T-helper 17 cell (primary cell): Measurements from ENCODE around the gene EIF1AX. TPM values are rescaled to one million over a fixed set of nuclear protein-coding genes. Genes with fewer than 3 reads are reported as not detected.
"Not testable (repeated sequence)": the region's sequence is repeated elsewhere in the genome, so short reads cannot be mapped to it uniquely, and the experiment has no call there.

Experiments
- ATAC-seq: fragments of 150-1000 bp; cut with Tn5 transposase; 2 replicates; pipeline ENCODE4 v1.10.0; 2021; ENCODE audit warnings: mild to moderate bottlenecking, moderate library complexity
- DNase-seq, 3 donors: peaks; one replicate each; pipeline versions ENCODE4 v3.0.0 to v3.0.0-alpha.2; 2020 to 2021
- H3K9me3 ChIP-seq: one replicate; pipeline ENCODE4 v1.7.0; 2013; ENCODE audit warnings: low read length, mild to moderate bottlenecking; ENCODE audit not compliant: control insufficient read depth, poor library complexity, severe bottlenecking
- H3K27ac Mint-ChIP-seq: one replicate; pipeline ENCODE4 v1.8.0; 2022; ENCODE audit warnings: mild to moderate bottlenecking, moderate library complexity, mixed read lengths
- H3K27me3 Mint-ChIP-seq: one replicate; pipeline ENCODE4 v1.8.0; 2022; ENCODE audit warnings: mixed read lengths
- H3K36me3 Mint-ChIP-seq: one replicate; pipeline ENCODE4 v1.8.0; 2022; ENCODE audit warnings: low read depth, mixed read lengths
- H3K4me1 Mint-ChIP-seq: one replicate; pipeline ENCODE4 v1.8.0; 2022; ENCODE audit warnings: mild to moderate bottlenecking, mixed read lengths
- H3K4me3 Mint-ChIP-seq: one replicate; pipeline ENCODE4 v1.8.0; 2022; ENCODE audit warnings: mild to moderate bottlenecking, moderate library complexity, mixed read lengths
- total RNA-seq, 4 donors: library from RNA in 2 of 4; stranded (reverse) in 2 of 4; gene quantifications; one replicate each; pipeline ENCODE4 v1.2.3 and lab custom pipeline; 2022 to 2026

The EIF1AX gene
- total RNA-seq, 2 donors from 2014 or later, result 34.3 to 36.5 TPM

- H3K4me1 Mint-ChIP-seq, result peaks cover 11% of the 10 kb centered on the region
- no peak overlapping the region for H3K27ac Mint-ChIP-seq
- H3K9me3 ChIP-seq, result no peaks in the 10 kb centered on the region
- H3K36me3 Mint-ChIP-seq, result no peaks in the 10 kb centered on the region
- ATAC-seq (no peak), DNase-seq (no peak)
- H3K27me3 Mint-ChIP-seq, result no peaks in the 10 kb centered on the region
- H3K4me3 Mint-ChIP-seq, result no peak overlapping the region
Observed at GRCh38 chrX:20143561-20143960, 1.9 kb upstream of the EIF1AX start.

DNA sequence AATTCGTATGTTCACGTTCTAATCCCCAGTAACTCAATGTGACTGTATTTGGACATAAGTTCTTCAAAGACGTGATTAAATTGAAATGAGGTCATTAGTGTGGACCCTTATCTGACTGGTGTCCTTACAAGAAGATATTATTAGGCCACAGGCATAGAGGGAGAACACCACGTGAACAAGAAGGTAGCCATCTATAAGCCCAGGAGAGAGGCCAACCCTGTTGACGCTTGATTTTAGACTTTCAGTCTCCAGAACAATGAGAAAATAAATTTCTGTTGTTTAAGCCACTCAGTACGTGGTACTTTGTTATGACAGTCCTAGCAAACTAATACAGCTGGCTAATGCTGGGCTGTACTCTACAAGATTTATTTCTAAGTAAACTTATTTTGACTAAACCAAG is 1.5 kb upstream of the EIF1AX start:
- H3K36me3 Mint-ChIP-seq, result no peaks in the 10 kb centered on the region
- ATAC-seq (no peak), DNase-seq (no peak)
- H3K4me3 Mint-ChIP-seq, result peak overlapping the region; percentile 43
- H3K9me3 ChIP-seq, result no peaks in the 10 kb centered on the region
- peaks cover 11% of the 10 kb centered on the region for H3K4me1 Mint-ChIP-seq
- H3K27ac Mint-ChIP-seq, result peak overlapping the region; percentile 34
- H3K27me3 Mint-ChIP-seq, result no peaks in the 10 kb centered on the region

- peak overlapping the region; percentile 87 for H3K27ac Mint-ChIP-seq
- H3K9me3 ChIP-seq, result no peaks in the 10 kb centered on the region
- ATAC-seq, result no peak
- no peaks in the 10 kb centered on the region for H3K27me3 Mint-ChIP-seq
- H3K36me3 Mint-ChIP-seq, result no peaks in the 10 kb centered on the region
- peak overlapping the region; percentile 86 for H3K4me3 Mint-ChIP-seq
- no peak for DNase-seq
- peaks cover 20% of the 10 kb centered on the region for H3K4me1 Mint-ChIP-seq
Observed at GRCh38 chrX:20140420-20140819, 1.2 kb downstream of the EIF1AX start.

GRCh38 chrX:20139966-20140365 is 1.7 kb downstream of the EIF1AX start:
- H3K4me1 Mint-ChIP-seq, result peaks cover 19% of the 10 kb centered on the region
- ATAC-seq (no peak), DNase-seq (no peak)
- no peaks in the 10 kb centered on the region for H3K36me3 Mint-ChIP-seq
- H3K4me3 Mint-ChIP-seq, result peak overlapping the region; percentile 86
- no peaks in the 10 kb centered on the region for H3K27me3 Mint-ChIP-seq
- H3K9me3 ChIP-seq, result no peaks in the 10 kb centered on the region
- H3K27ac Mint-ChIP-seq, result peak overlapping the region; percentile 87

GRCh38 chrX:20135944-20136343 is 5.7 kb downstream of the EIF1AX start:
- H3K4me3 Mint-ChIP-seq, result no peak overlapping the region
- ATAC-seq (no peak), DNase-seq (no peak)
- H3K9me3 ChIP-seq, result no peaks in the 10 kb centered on the region
- no peaks in the 10 kb centered on the region for H3K36me3 Mint-ChIP-seq
- H3K27me3 Mint-ChIP-seq, result no peaks in the 10 kb centered on the region
- H3K27ac Mint-ChIP-seq, result peak overlapping the region; percentile 84
- peaks cover 17% of the 10 kb centered on the region for H3K4me1 Mint-ChIP-seq

DNA sequence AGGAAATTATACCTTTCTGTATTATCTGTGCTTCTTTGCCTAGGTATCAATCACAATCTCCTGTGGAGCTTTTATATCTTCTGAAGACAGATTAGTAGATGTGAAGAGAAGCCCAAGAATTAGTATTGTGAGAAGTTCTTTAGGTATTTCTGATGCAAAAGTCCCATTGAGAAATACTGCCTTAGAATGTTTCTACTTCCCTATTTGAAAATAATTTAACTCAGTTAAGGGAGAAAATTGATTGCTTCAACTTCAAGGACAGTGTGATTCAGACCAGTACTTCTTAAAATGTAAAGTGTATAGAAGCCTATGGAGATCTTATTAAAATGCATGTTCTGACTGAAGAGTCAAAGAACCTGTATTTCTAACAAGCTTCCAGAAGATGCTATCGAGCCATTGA is 9.0 kb downstream of the EIF1AX start:
- ATAC-seq (no peak), DNase-seq (no peak)
- H3K27ac Mint-ChIP-seq, result no peak overlapping the region
- H3K27me3 Mint-ChIP-seq, result no peaks in the 10 kb centered on the region
- H3K36me3 Mint-ChIP-seq, result no peaks in the 10 kb centered on the region
- no peak overlapping the region for H3K4me3 Mint-ChIP-seq
- no peaks in the 10 kb centered on the region for H3K9me3 ChIP-seq
- H3K4me1 Mint-ChIP-seq, result peaks cover 9% of the 10 kb centered on the region

- H3K27ac Mint-ChIP-seq, result no peak overlapping the region
- no peaks in the 10 kb centered on the region for H3K27me3 Mint-ChIP-seq
- H3K4me3 Mint-ChIP-seq, result no peak overlapping the region
- H3K9me3 ChIP-seq, result no peaks in the 10 kb centered on the region
- DNase-seq (no peak), ATAC-seq (no peak)
- no peaks in the 10 kb centered on the region for H3K36me3 Mint-ChIP-seq
- H3K4me1 Mint-ChIP-seq, result no peaks in the 10 kb centered on the region
Observed at GRCh38 chrX:20130357-20130756, 11.3 kb downstream of the EIF1AX start.

DNA sequence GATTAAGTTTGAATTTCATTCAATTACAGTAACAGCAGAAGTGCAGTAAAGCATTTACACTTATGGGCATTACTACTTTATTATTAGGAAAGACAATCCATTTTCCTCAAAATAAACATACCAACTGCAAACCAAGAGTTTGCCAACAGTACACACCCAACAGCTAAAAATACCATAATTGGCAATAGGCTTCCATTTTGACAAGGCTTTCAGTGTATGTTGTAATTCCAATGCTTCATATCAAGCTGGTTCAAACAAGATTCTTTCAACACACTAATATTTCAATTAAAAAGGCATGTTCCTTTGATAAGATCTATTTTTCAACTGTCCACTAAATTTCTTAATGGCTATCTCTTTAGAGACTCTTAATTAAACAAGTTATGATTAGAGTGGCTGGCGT is 12.1 kb downstream of the EIF1AX start:
- Mint-ChIP-seq H3K4me1 (no peaks in the 10 kb centered on the region), H3K27ac (no peak overlapping the region), H3K36me3 (no peaks in the 10 kb centered on the region), H3K27me3 (no peaks in the 10 kb centered on the region), H3K4me3 (no peak overlapping the region)
- DNase-seq (no peak), ATAC-seq (no peak)
- no peaks in the 10 kb centered on the region for H3K9me3 ChIP-seq

GRCh38 chrX:20128670-20129069 is 13.0 kb downstream of the EIF1AX start:
- no peak for DNase-seq
- H3K9me3 ChIP-seq, result no peaks in the 10 kb centered on the region
- Mint-ChIP-seq H3K36me3 (no peaks in the 10 kb centered on the region), H3K4me1 (no peaks in the 10 kb centered on the region), H3K27me3 (no peaks in the 10 kb centered on the region), H3K27ac (no peak overlapping the region), H3K4me3 (no peak overlapping the region)
- no peak for ATAC-seq

DNA sequence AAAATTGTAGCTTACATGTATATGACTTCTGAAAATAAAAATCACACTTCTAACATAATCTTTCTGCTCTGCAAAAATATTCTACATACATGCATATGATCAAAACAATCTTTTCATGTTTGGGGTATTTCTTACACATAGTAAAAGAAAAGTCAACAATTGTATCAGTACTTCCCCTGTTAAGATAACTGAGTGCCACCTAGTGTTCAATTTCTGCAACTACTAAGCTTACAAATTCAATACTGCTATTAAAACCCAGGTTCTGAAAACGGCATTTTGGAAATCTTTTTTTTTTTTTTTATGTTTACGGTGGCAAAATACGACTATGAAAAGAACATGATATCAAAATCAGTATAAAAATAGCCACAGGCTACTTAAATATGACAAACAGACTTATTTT is 14.2 kb downstream of the EIF1AX start:
- not testable (repeated sequence) for H3K4me3 Mint-ChIP-seq

GRCh38 chrX:20126833-20127232 is 14.8 kb downstream of the EIF1AX start:
- H3K27ac Mint-ChIP-seq, ATAC-seq, H3K4me3 Mint-ChIP-seq, H3K27me3 Mint-ChIP-seq, H3K4me1 Mint-ChIP-seq, H3K9me3 ChIP-seq, H3K36me3 Mint-ChIP-seq, DNase-seq: not testable (repeated sequence)

More for the DNA sequence above, 14.2 kb downstream of the EIF1AX start:
- H3K9me3 ChIP-seq, H3K36me3 Mint-ChIP-seq, H3K27me3 Mint-ChIP-seq, H3K4me1 Mint-ChIP-seq, DNase-seq, H3K27ac Mint-ChIP-seq: not testable (repeated sequence)
- peak; percentile 78 for ATAC-seq

DNA sequence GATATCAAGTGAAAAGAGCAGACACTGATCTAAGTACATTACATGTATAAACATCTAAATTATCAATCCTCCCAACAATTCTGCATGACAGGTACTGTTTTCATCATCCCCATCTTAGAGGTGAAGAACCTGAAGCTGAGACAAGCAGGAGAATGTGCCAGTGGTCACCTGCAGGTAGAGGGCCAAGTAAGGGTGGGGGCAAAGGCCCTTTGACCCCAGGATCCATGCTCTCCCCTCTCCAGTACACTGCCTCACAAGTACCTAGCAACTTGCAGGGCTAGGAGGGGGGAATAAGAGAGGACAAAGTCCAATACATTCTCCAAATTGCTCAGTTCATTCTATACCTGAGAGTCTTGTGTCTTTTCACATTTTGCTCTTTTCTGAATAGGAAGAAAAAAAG is 16.7 kb downstream of the EIF1AX start:
- DNase-seq, result no peak
- H3K9me3 ChIP-seq, result no peaks in the 10 kb centered on the region
- no peak for ATAC-seq
- Mint-ChIP-seq H3K4me1 (no peaks in the 10 kb centered on the region), H3K4me3 (no peak overlapping the region), H3K36me3 (no peaks in the 10 kb centered on the region), H3K27ac (no peak overlapping the region), H3K27me3 (no peaks in the 10 kb centered on the region)

GRCh38 chrX:20118065-20118824 is 23.4 kb downstream of the EIF1AX start:
- DNase-seq, result no peak
- no peak for ATAC-seq
- no peak overlapping the region for H3K27ac Mint-ChIP-seq
- H3K4me1 Mint-ChIP-seq, result peaks cover 2% of the 10 kb centered on the region
- H3K9me3 ChIP-seq, result no peaks in the 10 kb centered on the region
- H3K27me3 Mint-ChIP-seq, result peaks cover 28% of the 10 kb centered on the region
- no peaks in the 10 kb centered on the region for H3K36me3 Mint-ChIP-seq
- no peak overlapping the region for H3K4me3 Mint-ChIP-seq

DNA sequence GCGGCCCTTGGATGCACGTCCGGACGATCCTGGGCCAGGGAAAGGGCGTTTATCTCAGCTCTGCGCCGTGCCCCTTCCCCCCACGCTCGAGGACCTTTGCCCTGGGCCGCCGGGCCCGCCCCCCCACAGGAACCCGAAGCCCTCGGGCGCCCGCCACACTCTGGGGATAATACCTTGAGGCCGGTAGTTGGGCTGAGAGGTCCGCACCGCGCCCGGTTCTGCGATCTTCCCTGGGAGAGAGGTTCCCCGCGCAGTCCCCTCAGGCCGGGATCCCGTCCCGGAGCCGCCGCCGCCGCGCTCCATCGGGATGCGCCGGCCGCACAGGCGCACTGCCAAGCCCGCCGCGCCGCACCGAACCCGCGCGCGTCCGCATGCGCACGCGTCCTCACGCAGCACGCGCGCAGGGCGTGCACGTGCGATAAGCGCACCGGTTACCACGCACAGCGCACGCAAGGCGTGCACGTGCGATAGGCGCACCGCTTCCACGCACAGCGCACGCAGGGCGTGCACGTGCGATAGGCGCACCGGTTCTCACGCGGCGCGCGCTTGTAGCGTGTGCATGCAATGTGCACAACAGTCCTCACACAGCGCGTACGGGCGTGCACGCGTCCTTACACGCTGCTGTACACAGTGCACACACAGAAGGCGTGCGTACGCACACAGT is 24.9 kb downstream of the EIF1AX start, which contains the start of gene MAP7D2:
Gene MAP7D2 (minus strand): TSS at position 331 of the 664 bp plus-strand sequence. CDS start 28 bp downstream, at position 303.
- Mint-ChIP-seq H3K36me3 (no peaks in the 10 kb centered on the region), H3K4me1 (peaks cover 2% of the 10 kb centered on the region), H3K27ac (no peak within 1 kb of the TSS), H3K4me3 (peak within 1 kb of the TSS; percentile 57), H3K27me3 (peaks cover 28% of the 10 kb centered on the region)
- DNase-seq (no peak), ATAC-seq (no peak)
- no peaks in the 10 kb centered on the region for H3K9me3 ChIP-seq
